ENCODE data around the gene SCD.

- TF ChIP-seq CTCF (IDR thresholded peaks at IDR 0.05) (no peak), POLR2A (IDR thresholded peaks at IDR 0.05) (no peak)
These were observed 42.6 kb upstream of the SCD start for GRCh38 chr10:100304414-100304813.
